ENCODE data around the gene SYVN1. TPM values are rescaled to one million over a fixed set of nuclear protein-coding genes. Genes with fewer than 3 reads are reported as not detected.

SYVN1 gene
- total and polyA plus RNA-seq, 2 donors (not counting 3 experiments of a cell fraction or from before 2014, with no cell fraction given) = 34.5 to 45.1 TPM

- peaks cover 22% of the 10 kb centered on the region for H3K79me2 ChIP-seq (ENCODE audit: control insufficient read depth, insufficient read depth, low read length)
- H3K9me1 ChIP-seq (replicated peaks; ENCODE audit: control insufficient read depth, extremely low read depth, insufficient read depth, low read length) = no peaks in the 10 kb centered on the region
- no peak overlapping the region for H3K27ac ChIP-seq (ENCODE audit: insufficient read depth, low read depth, low read length)
- H3K36me3 ChIP-seq (ENCODE audit: control insufficient read depth in 2 of 2, extremely low read depth in 1 of 2, insufficient read depth in 2 of 2, low read length in 2 of 2) = peaks cover 0 to 3% of the 10 kb centered on the region in 2 experiments
- H3K4me3 ChIP-seq (replicated peaks in 1 of 3; ENCODE audit: insufficient read depth in 1 of 3, low read depth in 1 of 3, low read length in 3 of 3) = no peak overlapping the region
- no peak overlapping the region for H2AFZ ChIP-seq (ENCODE audit: low read depth, low read length)
- dilution Hi-C loops (cut with MboI; ENCODE audit: extremely low pct_ligation_motif_present, low sequenced_read_pairs) = no loop called here
- no peaks in the 10 kb centered on the region for H4K20me1 ChIP-seq (replicated peaks; ENCODE audit: control insufficient read depth, extremely low read depth, insufficient read depth, low read length)
- no peak for TF ChIP-seq POLR2A (IDR thresholded peaks at IDR 0.05; ENCODE audit: low read depth, low read length)
- no peak for TF ChIP-seq MAX (IDR thresholded peaks at IDR 0.05; ENCODE audit: insufficient read depth, insufficient read length)
- peak; percentile 51 to 67 for TF ChIP-seq CTCF (IDR thresholded peaks at IDR 0.05; ENCODE audit: extremely low read depth in 1 of 2, insufficient read depth in 1 of 2, low read depth in 1 of 2, low read length in 2 of 2)
- TF ChIP-seq MYC (IDR thresholded peaks at IDR 0.05; ENCODE audit: low read depth, low read length) = no peak
- no peak for TF ChIP-seq FOS (IDR thresholded peaks at IDR 0.05; ENCODE audit: borderline replicate concordance, insufficient read depth, low read length)
- ChIA-PET CTCF (no interaction called here), POLR2A (no interaction called here)
- H3K9me3 ChIP-seq (replicated peaks; ENCODE audit: control insufficient read depth, insufficient read depth, low read length) = no peaks in the 10 kb centered on the region
- no peak for FAIRE-seq
- intact Hi-C loops (cut with micrococcal nuclease) = loop anchor here (1.0 kb wide), 2 partner anchors 51 to 65 kb away; partner anchors contain the start of gene SNX15
- no TSS peak for BruUV-seq (replicated peaks)
- no peaks in the 10 kb centered on the region for H3K27me3 ChIP-seq (ENCODE audit: control insufficient read depth in 2 of 2, insufficient read depth in 2 of 2, low read length in 2 of 2)
- H3K4me1 ChIP-seq (ENCODE audit: control insufficient read depth, extremely low read depth, insufficient read depth, low read length) = peaks cover 6% of the 10 kb centered on the region
- DNase-seq (ENCODE audit: low read depth, low spot score) = peak; percentile 22
- no peak overlapping the region for H3K4me2 ChIP-seq (ENCODE audit: insufficient read depth, low read length)
- H3K9ac ChIP-seq (replicated peaks; ENCODE audit: extremely low read depth, insufficient read depth, low read length) = no peak overlapping the region
These were observed 56.2 kb downstream of the SYVN1 start for GRCh38 chr11:65078151-65078550.

- Histone ChIP-seq H3K79me2 (ENCODE audit: control insufficient read depth, insufficient read depth, low read length) (peaks cover 15% of the 10 kb centered on the region), H3K27ac (ENCODE audit: insufficient read depth, low read depth, low read length) (no peak overlapping the region), H4K20me1 (replicated peaks; ENCODE audit: control insufficient read depth, extremely low read depth, insufficient read depth, low read length) (no peaks in the 10 kb centered on the region), H3K4me2 (ENCODE audit: insufficient read depth, low read length) (no peak overlapping the region), H3K4me1 (ENCODE audit: control insufficient read depth, extremely low read depth, insufficient read depth, low read length) (no peaks in the 10 kb centered on the region), H3K27me3 (ENCODE audit: control insufficient read depth in 2 of 2, insufficient read depth in 2 of 2, low read length in 2 of 2) (no peaks in the 10 kb centered on the region), H3K9me3 (replicated peaks; ENCODE audit: control insufficient read depth, insufficient read depth, low read length) (no peaks in the 10 kb centered on the region), H2AFZ (ENCODE audit: low read depth, low read length) (no peak overlapping the region), H3K4me3 (replicated peaks in 1 of 3; ENCODE audit: insufficient read depth in 1 of 3, low read depth in 1 of 3, low read length in 3 of 3) (no peak overlapping the region), H3K9me1 (replicated peaks; ENCODE audit: control insufficient read depth, extremely low read depth, insufficient read depth, low read length) (no peaks in the 10 kb centered on the region), H3K9ac (replicated peaks; ENCODE audit: extremely low read depth, insufficient read depth, low read length) (no peak overlapping the region), H3K36me3 (ENCODE audit: control insufficient read depth in 2 of 2, extremely low read depth in 1 of 2, insufficient read depth in 2 of 2, low read length in 2 of 2) (peaks cover 0 to 3% of the 10 kb centered on the region in 2 experiments)
- FAIRE-seq (no peak), DNase-seq (ENCODE audit: low read depth, low spot score) (no peak)
- no peak for TF ChIP-seq GATA2 (IDR thresholded peaks at IDR 0.05; ENCODE audit: insufficient read depth, insufficient read length, low read depth, low read length)
- no peak for TF ChIP-seq MYC (IDR thresholded peaks at IDR 0.05; ENCODE audit: low read depth, low read length)
- no peak for TF ChIP-seq FOS (IDR thresholded peaks at IDR 0.05; ENCODE audit: borderline replicate concordance, insufficient read depth, low read length)
- no peak for TF ChIP-seq MAX (IDR thresholded peaks at IDR 0.05; ENCODE audit: insufficient read depth, insufficient read length)
- no peak for TF ChIP-seq POLR2A (IDR thresholded peaks at IDR 0.05; ENCODE audit: low read depth, low read length)
- intact Hi-C loops (cut with micrococcal nuclease) (no loop called here), dilution Hi-C loops (cut with MboI; ENCODE audit: extremely low pct_ligation_motif_present, low sequenced_read_pairs) (no loop called here)
- CTCF ChIA-PET = no interaction called here
- no TSS peak for BruUV-seq (replicated peaks)
- POLR2A ChIA-PET = no interaction called here
These were observed 56.9 kb downstream of the SYVN1 start for GRCh38 chr11:65077451-65077850.

Data from endothelial cell of umbilical vein (primary cell).